Activated CD8-positive, alpha-beta T cell treated with anti-CD3 and anti-CD28 coated beads for 36 hours (primary cell): ENCODE measurements around the gene RBFOX2. TPM values are rescaled to one million over a fixed set of nuclear protein-coding genes. Genes with fewer than 3 reads are reported as not detected.

Experiments used
- ATAC-seq: fragments of 200-7000 bp; cut with Tn5 transposase; one replicate; pipeline ENCODE4 v1.10.0; 2021; ENCODE audit warnings: mild to moderate bottlenecking, moderate library complexity
- CTCF ChIA-PET: fragments of 350-600 bp; sonication (Branson Sonifier 250); formaldehyde crosslinking; loops from one replicate; lab custom pipeline; 2021; ENCODE audit warnings: antibody characterized with exemption; lab: Charles Lee
- POLR2A ChIA-PET: fragments of 350-600 bp; sonication (Branson Sonifier 250); formaldehyde crosslinking; loops from one replicate; lab custom pipeline; 2021; ENCODE audit warnings: antibody characterized with exemption; lab: Charles Lee
- DNase-seq: peaks from one replicate; pipeline ENCODE4 v3.0.0-alpha.2; 2020
- H3K27ac Mint-ChIP-seq: one replicate; pipeline ENCODE4 v1.8.0; 2021; ENCODE audit warnings: mild to moderate bottlenecking, mixed read lengths
- H3K27me3 Mint-ChIP-seq: one replicate; pipeline ENCODE4 v1.8.0; 2021; ENCODE audit warnings: mixed read lengths
- H3K36me3 Mint-ChIP-seq: one replicate; pipeline ENCODE4 v1.8.0; 2021; ENCODE audit warnings: low read depth, mixed read lengths
- H3K4me1 Mint-ChIP-seq: one replicate; pipeline ENCODE4 v1.8.0; 2021; ENCODE audit warnings: low read depth, mixed read lengths
- H3K4me3 Mint-ChIP-seq: one replicate; pipeline ENCODE4 v1.8.0; 2021; ENCODE audit warnings: mild to moderate bottlenecking, moderate library complexity, mixed read lengths
- H3K9me3 Mint-ChIP-seq: one replicate; pipeline ENCODE4 v1.8.0; 2021; ENCODE audit warnings: mixed read lengths
- CTCF ChIP-seq: fragments of 200-600 bp; IDR thresholded peaks from one replicate; pipeline ENCODE4 v1.8.0; 2022; ENCODE audit warnings: antibody characterized with exemption, mild to moderate bottlenecking
- intact Hi-C: fragments of 100-400 bp; cut with micrococcal nuclease; formaldehyde crosslinking; loops from one replicate; pipeline ENCODE4 v1.10.0; 2022
- total RNA-seq, 2 experiments: library from RNA; stranded (reverse); gene quantifications; one replicate each; pipeline ENCODE4 v1.2.3, GENCODE V29; 2021

The RBFOX2 gene
- total RNA-seq, 2 experiments from 2014 or later = 3.1 to 3.3 TPM

GRCh38 chr22:35835267-35835997, 193.2 kb downstream of the RBFOX2 start:
- no peak for TF ChIP-seq CTCF
- peaks cover 14% of the 10 kb centered on the region for H3K27me3 Mint-ChIP-seq
- POLR2A ChIA-PET = no interaction called here
- intact Hi-C loops = no loop called here
- peaks cover 19% of the 10 kb centered on the region for H3K4me1 Mint-ChIP-seq
- H3K36me3 Mint-ChIP-seq = no peaks in the 10 kb centered on the region
- DNase-seq (no peak), ATAC-seq (no peak)
- H3K27ac Mint-ChIP-seq = no peak overlapping the region
- CTCF ChIA-PET = interaction anchor here (1.9 kb wide), 1 partner anchor 230 kb away, joined by 4 read pairs; no protein-coding TSS in a partner anchor
- H3K9me3 Mint-ChIP-seq = no peaks in the 10 kb centered on the region
- no peak overlapping the region for H3K4me3 Mint-ChIP-seq

- Mint-ChIP-seq H3K4me3 (no peak overlapping the region), H3K4me1 (peaks cover 16% of the 10 kb centered on the region), H3K9me3 (no peaks in the 10 kb centered on the region), H3K36me3 (no peaks in the 10 kb centered on the region), H3K27me3 (peaks cover 5% of the 10 kb centered on the region), H3K27ac (no peak overlapping the region)
- CTCF ChIA-PET = interaction anchor here (1.9 kb wide), 1 partner anchor 231 kb away, joined by 4 read pairs; no protein-coding TSS in a partner anchor
- TF ChIP-seq CTCF = no peak
- intact Hi-C loops = no loop called here
- POLR2A ChIA-PET = no interaction called here
- DNase-seq (no peak), ATAC-seq (no peak)
Observed at GRCh38 chr22:35834061-35834460, 194.6 kb downstream of the RBFOX2 start.

GRCh38 chr22:35830305-35830704, 198.3 kb downstream of the RBFOX2 start:
- Mint-ChIP-seq H3K27me3 (no peaks in the 10 kb centered on the region), H3K27ac (no peak overlapping the region), H3K9me3 (no peaks in the 10 kb centered on the region), H3K4me3 (no peak overlapping the region), H3K4me1 (peaks cover 4% of the 10 kb centered on the region), H3K36me3 (no peaks in the 10 kb centered on the region)
- TF ChIP-seq CTCF = no peak
- ATAC-seq (no peak), DNase-seq (no peak)
- intact Hi-C loops = no loop called here
- ChIA-PET CTCF (no interaction called here), POLR2A (no interaction called here)

GRCh38 chr22:35824256-35824655, 204.4 kb downstream of the RBFOX2 start:
- no peak for TF ChIP-seq CTCF
- Mint-ChIP-seq H3K4me1 (no peaks in the 10 kb centered on the region), H3K27me3 (no peaks in the 10 kb centered on the region), H3K36me3 (no peaks in the 10 kb centered on the region), H3K27ac (no peak overlapping the region), H3K4me3 (no peak overlapping the region), H3K9me3 (no peaks in the 10 kb centered on the region)
- DNase-seq (no peak), ATAC-seq (no peak)
- CTCF ChIA-PET = no interaction called here
- intact Hi-C loops = no loop called here
- POLR2A ChIA-PET = no interaction called here

GRCh38 chr22:35821654-35822053, 207.0 kb downstream of the RBFOX2 start:
- Mint-ChIP-seq H3K27ac (no peak overlapping the region), H3K36me3 (no peaks in the 10 kb centered on the region), H3K4me1 (no peaks in the 10 kb centered on the region), H3K9me3 (no peaks in the 10 kb centered on the region), H3K27me3 (no peaks in the 10 kb centered on the region), H3K4me3 (no peak overlapping the region)
- no peak for TF ChIP-seq CTCF
- DNase-seq = no peak
- CTCF ChIA-PET = interaction anchor here (0.5 kb wide), 1 partner anchor 189 kb away, joined by 3 read pairs; no protein-coding TSS in a partner anchor
- intact Hi-C loops = no loop called here
- ATAC-seq = no peak
- POLR2A ChIA-PET = interaction anchor here (0.7 kb wide), 1 partner anchor 93 kb away, joined by 3 read pairs; no protein-coding TSS in a partner anchor
